Left ventricle myocardium inferior (tissue), 1 donor: ENCODE results near the gene ANO9. TPM values are rescaled to one million over a fixed set of nuclear protein-coding genes. Genes with fewer than 3 reads are reported as not detected.
A peak's percentile ranks its signal among the peaks of the same experiment; 100 is the strongest.

Source experiments
- DNase-seq: peaks from one replicate; pipeline ENCODE4 v3.0.0-alpha.2; 2020
- H3K27ac ChIP-seq: fragments of 200-600 bp; replicated peaks from 2 replicates; pipeline ENCODE4 v1.8.0; 2021
- H3K27me3 ChIP-seq: fragments of 200-600 bp; 2 replicates; pipeline ENCODE4 v1.8.0; 2021; ENCODE audit warnings: low read depth
- H3K36me3 ChIP-seq: fragments of 200-600 bp; 2 replicates; pipeline ENCODE4 v1.8.0; 2021
- H3K4me1 ChIP-seq: fragments of 200-600 bp; 2 replicates; pipeline ENCODE4 v1.8.0; 2021
- H3K4me3 ChIP-seq: fragments of 200-600 bp; 2 replicates; pipeline ENCODE4 v1.8.0; 2021; ENCODE audit warnings: mild to moderate bottlenecking, moderate library complexity
- H3K9me3 ChIP-seq: fragments of 200-600 bp; replicated peaks from 2 replicates; pipeline ENCODE4 v1.8.0; 2021
- intact Hi-C: fragments of 100-400 bp; cut with micrococcal nuclease; formaldehyde crosslinking; loops from one replicate; pipeline ENCODE4 v1.11.0; 2022
- total RNA-seq: library from RNA; stranded (reverse); fragmentation: NEBNext Ultra II Directional; extraction: Animal tissue kit (Norgen Biotek cat#: 25700); gene quantifications from one replicate; pipeline ENCODE4 v1.2.1, GENCODE V29; 2021
- TF ChIP-seq, protein P1 (sequence below): fragments of 200-600 bp; IDR thresholded peaks from 2 replicates; pipeline ENCODE4 v1.8.0; 2021; ENCODE audit warnings: antibody characterized with exemption, mild to moderate bottlenecking, borderline replicate concordance
- donor health status: DM: no; HTN: yes; CAD: no; lungs with severe emphysema.

ANO9 gene
- total RNA-seq, 1 donor from 2014 or later: 0.11 TPM

DNA sequence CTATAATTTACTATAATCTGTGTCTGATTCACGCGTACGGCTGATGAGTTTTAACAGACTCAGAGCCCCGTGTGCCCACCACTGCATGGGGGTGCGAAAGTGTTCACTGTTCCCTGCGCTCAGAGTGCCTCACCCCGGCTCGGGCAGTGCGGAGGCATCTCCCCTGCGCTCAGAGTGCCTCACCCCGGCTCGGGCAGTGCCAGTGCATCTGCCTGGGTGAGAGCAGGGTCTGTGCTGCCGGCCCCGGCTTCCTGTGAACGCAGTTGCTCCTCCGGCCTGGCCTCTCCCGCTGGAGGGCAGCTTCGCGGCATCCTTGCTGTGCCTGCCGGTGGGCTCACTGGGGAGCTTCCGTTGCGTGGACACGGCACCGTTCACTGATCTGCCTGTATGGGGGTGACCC is 22.5 kb upstream of the ANO9 start:
- DNase-seq: no peak
- no peak overlapping the region for H3K27ac ChIP-seq
- H3K9me3 ChIP-seq: no peaks in the 10 kb centered on the region
- peaks cover 21% of the 10 kb centered on the region for H3K36me3 ChIP-seq
- no peak overlapping the region for H3K4me3 ChIP-seq
- peaks cover 45% of the 10 kb centered on the region for H3K4me1 ChIP-seq
- no peaks in the 10 kb centered on the region for H3K27me3 ChIP-seq
- TF ChIP-seq, protein P1, sequence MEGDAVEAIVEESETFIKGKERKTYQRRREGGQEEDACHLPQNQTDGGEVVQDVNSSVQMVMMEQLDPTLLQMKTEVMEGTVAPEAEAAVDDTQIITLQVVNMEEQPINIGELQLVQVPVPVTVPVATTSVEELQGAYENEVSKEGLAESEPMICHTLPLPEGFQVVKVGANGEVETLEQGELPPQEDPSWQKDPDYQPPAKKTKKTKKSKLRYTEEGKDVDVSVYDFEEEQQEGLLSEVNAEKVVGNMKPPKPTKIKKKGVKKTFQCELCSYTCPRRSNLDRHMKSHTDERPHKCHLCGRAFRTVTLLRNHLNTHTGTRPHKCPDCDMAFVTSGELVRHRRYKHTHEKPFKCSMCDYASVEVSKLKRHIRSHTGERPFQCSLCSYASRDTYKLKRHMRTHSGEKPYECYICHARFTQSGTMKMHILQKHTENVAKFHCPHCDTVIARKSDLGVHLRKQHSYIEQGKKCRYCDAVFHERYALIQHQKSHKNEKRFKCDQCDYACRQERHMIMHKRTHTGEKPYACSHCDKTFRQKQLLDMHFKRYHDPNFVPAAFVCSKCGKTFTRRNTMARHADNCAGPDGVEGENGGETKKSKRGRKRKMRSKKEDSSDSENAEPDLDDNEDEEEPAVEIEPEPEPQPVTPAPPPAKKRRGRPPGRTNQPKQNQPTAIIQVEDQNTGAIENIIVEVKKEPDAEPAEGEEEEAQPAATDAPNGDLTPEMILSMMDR: no peak
- intact Hi-C loops: no loop called here

DNA sequence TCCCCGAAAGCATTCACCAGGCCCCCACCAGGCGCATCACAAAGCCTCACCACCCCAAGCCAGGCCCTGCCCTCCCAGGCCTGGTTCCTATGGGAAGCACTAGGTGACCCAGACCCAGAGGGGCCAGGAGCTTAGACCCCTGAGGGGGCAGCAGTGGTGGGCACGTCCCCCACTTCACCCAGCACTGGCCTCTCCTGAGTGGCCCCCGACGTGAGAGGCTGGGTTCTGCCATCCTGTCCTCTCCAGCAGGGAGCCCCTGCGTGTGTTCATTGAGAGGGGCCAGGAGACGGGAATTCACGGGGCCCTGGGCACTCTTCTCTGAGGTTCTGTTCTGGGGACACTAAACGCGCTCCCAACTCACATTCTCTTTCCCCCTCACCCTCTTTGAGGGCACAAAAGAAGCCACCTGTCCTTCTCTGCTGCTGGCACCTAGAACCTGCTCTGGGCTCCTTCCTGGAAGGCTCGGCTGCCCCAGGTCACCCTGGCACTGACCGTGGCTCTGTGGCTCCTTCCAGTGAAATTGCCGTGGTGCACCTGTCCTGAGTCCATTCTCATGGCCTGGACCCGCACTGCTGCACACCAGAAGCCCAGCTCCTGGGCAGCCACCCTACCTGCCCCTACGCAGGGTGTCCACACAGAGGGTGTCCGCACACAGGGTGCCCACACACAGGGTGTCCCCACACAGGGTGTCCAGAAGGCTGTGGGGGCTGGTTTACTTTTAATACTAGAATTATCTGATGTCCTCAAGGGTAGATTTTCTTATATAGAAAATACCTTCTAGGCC is 20.5 kb upstream of the ANO9 start:
- intact Hi-C loops: no loop called here
- no peak for DNase-seq
- TF ChIP-seq, protein P1: no peak
- Histone ChIP-seq H3K27ac (peak overlapping the region; percentile 89), H3K27me3 (no peaks in the 10 kb centered on the region), H3K4me3 (no peak overlapping the region), H3K9me3 (no peaks in the 10 kb centered on the region), H3K36me3 (peaks cover 21% of the 10 kb centered on the region), H3K4me1 (peaks cover 34% of the 10 kb centered on the region)

DNA sequence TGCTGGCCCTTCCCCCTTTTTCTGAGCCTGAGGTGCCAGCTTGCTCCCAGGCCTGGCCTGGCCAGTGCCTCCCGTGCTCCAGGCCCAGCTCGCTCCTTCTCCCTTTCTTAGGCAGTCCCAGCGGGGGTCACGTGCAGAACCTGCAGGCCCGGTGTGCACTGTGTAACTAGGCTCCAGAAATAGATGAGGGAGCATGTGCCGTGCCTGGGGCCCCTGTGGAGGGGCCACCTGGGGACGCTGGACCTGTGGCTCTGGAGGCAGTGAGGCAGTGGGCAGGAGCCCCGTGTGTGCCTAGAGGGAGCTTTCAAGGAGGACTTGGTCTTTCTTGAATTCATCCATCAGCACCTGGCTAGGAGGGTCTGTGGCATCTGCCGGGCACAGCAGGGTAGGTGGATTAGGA is 19.8 kb upstream of the ANO9 start:
- H3K27ac ChIP-seq: peak overlapping the region; percentile 89
- H3K4me1 ChIP-seq: peaks cover 34% of the 10 kb centered on the region
- no peak for DNase-seq
- intact Hi-C loops: no loop called here
- TF ChIP-seq, protein P1: no peak
- no peaks in the 10 kb centered on the region for H3K9me3 ChIP-seq
- peaks cover 21% of the 10 kb centered on the region for H3K36me3 ChIP-seq
- peak overlapping the region; percentile 61 for H3K4me3 ChIP-seq
- no peaks in the 10 kb centered on the region for H3K27me3 ChIP-seq

DNA sequence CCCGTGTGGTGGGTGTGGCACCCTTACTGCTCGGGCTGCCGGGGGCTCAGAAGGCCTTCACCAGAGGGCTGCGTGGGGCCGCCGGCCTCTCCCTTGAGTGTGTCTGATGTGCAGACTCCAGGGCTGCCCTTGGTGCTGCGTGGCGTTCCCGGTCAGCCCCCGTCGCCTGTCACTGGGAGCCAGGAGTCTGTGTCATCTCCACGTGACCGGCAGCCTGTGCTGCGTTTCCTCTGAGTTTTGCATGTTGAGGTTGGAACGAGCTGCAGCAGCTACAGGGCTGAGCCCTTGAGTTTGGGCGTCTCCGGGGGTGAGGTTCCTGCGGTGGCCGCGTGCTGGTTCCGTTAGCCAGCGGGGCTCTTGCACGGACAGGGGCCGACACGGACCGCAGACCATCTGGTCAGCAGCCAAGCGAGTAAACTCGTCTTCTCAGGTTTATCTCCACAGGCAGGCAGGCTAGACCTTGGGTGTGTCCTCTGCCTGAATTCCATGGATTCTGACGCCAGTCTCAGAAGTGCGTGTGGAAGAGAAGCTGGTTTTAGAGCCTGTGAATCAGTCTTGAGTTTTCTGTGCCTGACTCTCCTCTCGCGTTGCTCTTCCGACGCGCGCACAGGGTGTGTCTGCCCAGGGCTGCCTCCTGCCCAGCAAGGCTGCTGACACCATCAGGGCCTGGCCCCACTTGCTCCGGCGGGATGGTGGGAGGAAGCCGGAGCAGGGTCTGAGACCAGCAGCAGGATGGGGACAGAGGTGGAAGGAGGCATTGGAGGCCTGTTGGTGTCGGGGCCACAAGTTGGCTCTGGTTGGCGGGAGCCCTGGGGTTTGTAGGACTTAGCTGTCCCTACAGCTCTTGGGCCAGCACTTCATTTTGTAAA is 18.8 kb upstream of the ANO9 start:
- Histone ChIP-seq H3K27me3 (no peaks in the 10 kb centered on the region), H3K36me3 (peaks cover 19% of the 10 kb centered on the region), H3K4me1 (peaks cover 45% of the 10 kb centered on the region), H3K4me3 (peak overlapping the region; percentile 61), H3K27ac (peak overlapping the region; percentile 89), H3K9me3 (no peaks in the 10 kb centered on the region)
- TF ChIP-seq, protein P1: no peak
- DNase-seq: peak; percentile 73
- intact Hi-C loops: no loop called here

DNA sequence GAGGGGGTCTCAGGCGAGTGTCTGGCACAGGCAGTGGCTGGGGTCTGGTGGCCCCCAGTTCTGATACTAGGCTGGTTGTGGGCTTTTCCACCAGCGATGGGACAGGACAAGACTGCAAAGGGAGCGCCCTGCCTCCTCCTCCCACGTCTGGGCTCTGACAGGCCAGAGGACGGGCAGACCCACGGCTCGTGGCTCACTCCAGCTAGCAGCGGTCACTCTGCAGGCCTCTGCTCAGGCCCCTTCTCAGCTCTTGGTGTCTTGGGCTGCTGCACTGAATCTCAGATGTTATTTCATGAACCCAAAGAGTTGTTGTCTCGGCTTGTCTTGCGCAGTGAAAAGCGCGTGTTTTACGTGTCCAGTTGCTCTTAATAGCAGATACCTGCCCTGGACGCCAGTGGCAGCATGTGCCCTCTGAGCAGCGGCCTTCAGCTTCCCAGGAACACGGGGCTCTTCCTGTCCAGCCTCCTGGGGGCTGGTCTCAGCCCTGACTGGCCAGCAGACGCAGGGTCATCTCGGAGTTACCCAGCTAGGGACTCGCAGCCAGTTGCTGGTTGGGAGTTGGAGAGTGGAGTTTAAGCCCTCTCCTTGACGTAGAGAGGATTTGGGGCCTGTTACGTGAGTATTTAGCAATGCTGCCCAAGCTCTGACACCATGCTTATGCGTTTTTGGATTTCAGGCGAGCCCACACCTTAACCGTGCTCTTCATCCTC is 17.9 kb upstream of the ANO9 start:
- Histone ChIP-seq H3K27ac (peak overlapping the region; percentile 89), H3K4me1 (peaks cover 52% of the 10 kb centered on the region), H3K9me3 (no peaks in the 10 kb centered on the region), H3K36me3 (peaks cover 12% of the 10 kb centered on the region), H3K4me3 (peak overlapping the region; percentile 61), H3K27me3 (no peaks in the 10 kb centered on the region)
- TF ChIP-seq, protein P1: no peak
- intact Hi-C loops: no loop called here
- peak; percentile 16 for DNase-seq
